GM20000 (cell line): Measurements from ENCODE around the gene PITPNM2.

Experiments
- DNase-seq: peaks from one replicate; pipeline ENCODE4 v3.0.0; 2012; ENCODE audit warnings: low spot score
- TF ChIP-seq, protein P1 (sequence below): IDR thresholded peaks from 2 replicates; pipeline ENCODE4 v1.5.1; 2012; ENCODE audit warnings: mild to moderate bottlenecking, control low read depth; ENCODE audit errors: extremely low read depth, missing control alignments

Gene PITPNM2

DNA sequence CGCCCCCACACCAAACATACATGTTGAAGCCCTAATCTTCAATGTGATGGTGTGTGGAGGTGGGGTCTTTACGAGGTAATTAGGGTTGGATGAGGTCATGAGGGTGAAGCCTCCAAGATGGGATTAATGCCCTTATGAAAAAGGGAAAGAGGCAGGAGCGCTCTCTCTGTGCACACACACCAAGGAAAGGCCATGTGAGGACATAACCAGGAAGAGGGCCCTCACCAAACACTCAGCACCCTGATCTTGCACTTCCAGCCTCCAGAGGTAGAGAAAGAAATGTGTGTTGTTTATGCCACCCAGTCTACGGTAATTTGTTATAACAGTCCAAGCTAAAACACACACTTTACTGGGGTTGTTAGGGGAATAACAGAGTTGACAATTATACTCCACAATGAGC is 14.6 kb upstream of the PITPNM2 start:
- no peak for DNase-seq
- TF ChIP-seq, protein P1, sequence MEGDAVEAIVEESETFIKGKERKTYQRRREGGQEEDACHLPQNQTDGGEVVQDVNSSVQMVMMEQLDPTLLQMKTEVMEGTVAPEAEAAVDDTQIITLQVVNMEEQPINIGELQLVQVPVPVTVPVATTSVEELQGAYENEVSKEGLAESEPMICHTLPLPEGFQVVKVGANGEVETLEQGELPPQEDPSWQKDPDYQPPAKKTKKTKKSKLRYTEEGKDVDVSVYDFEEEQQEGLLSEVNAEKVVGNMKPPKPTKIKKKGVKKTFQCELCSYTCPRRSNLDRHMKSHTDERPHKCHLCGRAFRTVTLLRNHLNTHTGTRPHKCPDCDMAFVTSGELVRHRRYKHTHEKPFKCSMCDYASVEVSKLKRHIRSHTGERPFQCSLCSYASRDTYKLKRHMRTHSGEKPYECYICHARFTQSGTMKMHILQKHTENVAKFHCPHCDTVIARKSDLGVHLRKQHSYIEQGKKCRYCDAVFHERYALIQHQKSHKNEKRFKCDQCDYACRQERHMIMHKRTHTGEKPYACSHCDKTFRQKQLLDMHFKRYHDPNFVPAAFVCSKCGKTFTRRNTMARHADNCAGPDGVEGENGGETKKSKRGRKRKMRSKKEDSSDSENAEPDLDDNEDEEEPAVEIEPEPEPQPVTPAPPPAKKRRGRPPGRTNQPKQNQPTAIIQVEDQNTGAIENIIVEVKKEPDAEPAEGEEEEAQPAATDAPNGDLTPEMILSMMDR: no peak

DNA sequence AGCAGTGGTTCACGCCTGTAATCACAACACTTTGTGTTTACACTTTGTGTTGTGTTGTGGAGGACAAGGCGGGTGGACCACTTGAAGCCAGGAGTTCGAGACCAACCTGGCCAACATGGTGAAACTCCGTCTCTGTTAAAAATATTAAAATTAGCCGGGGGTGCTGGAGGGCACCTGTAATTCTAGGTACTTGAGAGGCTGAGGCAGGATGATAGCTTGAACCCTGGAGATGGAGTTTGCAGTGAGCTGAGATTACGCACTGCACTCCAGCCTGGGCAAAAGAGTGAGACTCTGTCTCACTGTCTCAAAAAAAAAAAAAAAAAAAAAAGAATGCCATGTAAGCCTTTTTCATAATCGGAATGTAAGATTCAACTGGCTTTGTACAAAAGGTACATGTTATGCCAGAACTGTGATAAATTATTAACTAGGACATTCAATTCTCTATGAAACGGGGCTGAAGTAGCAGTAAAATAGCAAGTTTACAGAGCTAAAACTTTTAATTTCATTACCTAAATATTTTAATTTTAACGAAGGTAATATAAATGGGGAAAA is 13.9 kb upstream of the PITPNM2 start:
- no peak for DNase-seq
- TF ChIP-seq, protein P1: no peak

DNA sequence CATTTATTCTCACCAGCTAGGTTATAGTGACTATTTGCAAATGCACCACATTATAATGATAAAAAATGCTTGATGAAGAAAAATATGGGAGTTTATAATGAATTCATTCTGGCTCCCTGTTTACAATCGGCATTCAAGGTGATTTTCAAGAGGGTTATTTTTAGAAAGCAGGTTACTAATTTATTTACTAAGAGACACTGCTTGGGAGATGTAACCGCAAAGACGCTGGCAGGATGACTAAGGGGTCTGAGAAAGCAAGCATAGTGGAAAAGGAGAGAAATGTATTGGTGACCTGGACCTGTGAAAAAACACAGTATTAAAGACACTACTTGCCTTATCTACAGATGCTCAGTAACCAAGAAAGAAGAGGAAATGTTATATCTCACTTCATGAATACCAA is 13.3 kb upstream of the PITPNM2 start:
- no peak for DNase-seq

DNA sequence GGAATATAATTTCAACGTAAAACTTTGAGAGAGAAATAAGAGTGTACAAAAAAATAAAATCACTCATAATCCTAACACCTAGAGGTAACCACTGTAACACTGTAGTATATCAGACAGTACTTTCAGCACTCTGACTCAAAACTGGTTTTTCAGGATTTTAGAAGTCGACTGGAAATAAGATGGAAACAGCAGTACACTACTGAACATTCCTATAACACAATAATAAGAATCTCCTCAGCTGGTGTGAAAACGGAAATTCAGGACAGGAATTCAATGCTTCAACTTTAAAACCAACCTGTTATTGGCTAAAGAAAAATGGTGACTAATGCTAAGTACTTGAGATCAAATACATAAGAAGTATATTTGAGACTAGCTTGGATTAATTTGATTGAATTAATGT is 12.3 kb upstream of the PITPNM2 start:
- TF ChIP-seq, protein P1: no peak
- no peak for DNase-seq

More for the DNA sequence above, 13.3 kb upstream of the PITPNM2 start:
- TF ChIP-seq, protein P1: no peak

DNA sequence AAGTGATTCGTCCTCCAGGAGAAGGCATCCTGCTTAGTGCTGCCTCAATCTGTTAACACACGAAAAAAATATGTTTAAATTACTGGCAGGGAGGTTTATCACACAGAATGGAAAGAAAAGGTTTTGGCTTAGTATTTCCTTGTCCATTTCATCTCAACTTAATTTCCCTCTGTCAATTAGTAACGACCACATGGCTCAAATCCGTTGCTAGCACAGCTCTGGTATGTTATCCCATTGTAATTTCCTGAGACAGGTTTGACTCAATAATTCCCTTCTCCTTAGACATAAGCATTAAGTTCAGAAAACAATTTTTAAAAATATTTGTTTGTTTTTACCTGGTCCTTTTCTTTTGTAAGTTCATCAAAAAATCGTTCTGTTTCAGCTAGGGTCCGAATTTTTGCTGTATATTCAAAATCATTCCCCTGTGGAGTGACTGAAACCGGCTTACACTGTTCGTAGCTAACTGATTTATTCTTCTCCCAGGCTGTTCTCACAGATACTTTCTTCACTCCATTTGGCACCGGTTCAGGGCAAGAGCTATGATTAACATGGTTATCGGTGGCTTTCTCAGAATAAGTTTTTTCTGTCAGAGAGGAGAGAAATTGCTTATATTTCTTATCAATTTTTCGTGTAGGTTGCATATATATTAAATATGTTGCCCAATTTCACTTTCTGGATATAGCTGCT is 10.1 kb upstream of the PITPNM2 start:
- TF ChIP-seq, protein P1: no peak
- no peak for DNase-seq

DNA sequence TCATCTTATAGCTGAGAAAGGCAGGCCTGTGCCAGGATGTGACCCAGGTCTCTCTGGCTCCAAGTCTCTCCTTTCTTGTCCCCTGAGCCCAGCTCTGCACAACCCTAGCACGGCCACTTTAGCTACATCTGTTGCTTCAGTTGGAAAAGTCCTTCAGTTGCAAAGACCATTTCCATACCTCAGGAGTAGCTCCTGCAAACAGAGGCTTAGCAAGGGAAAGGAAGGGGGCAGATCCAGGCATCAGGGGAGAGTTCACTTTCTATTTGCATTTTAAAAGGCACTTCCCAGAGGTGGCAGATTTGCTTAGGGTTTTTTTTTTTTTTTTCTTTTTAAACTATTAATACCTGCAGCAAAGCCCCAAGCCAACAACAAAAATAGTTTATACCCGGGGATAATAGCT is 3.0 kb upstream of the PITPNM2 start:
- TF ChIP-seq, protein P1: no peak
- no peak for DNase-seq

DNA sequence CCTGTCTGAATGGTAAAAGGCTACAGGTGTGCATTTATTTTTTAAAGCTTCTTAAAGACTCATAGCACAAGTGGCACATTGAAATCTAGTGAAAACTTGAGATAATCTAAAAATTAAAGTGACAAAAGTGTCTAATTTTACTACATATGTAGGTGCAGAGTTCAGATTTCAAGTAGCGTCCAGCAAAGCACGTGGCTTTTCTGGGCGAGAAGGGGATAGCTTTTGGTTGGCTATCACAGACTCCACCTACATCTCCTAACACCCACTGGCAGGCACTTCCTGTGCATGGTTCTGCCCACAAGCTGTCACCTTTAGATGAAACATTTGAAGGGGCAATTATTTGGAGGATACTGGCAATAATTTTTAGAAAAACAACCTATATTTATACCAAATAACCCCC is 1.9 kb upstream of the PITPNM2 start:
- TF ChIP-seq, protein P1: no peak

More for the DNA sequence above, 1.9 kb upstream of the PITPNM2 start:
- no peak for DNase-seq
